Suprapubic skin (tissue), 4 donors: ENCODE data around the gene PMVK.

ENCODE experiments used
- POLR2A ChIP-seq, 2 donors: fragments of 450-650 bp; IDR thresholded peaks; one replicate each; pipeline ENCODE4 v1.6.1; 2017; ENCODE audit warnings: antibody characterized with exemption in 2 of 2, mild to moderate bottlenecking in 2 of 2, moderate library complexity in 2 of 2
- POLR2AphosphoS5 ChIP-seq, 3 donors: sonication (generic); formaldehyde crosslinking; IDR thresholded peaks; one replicate each; pipeline ENCODE4 v1.6.1; 2017; ENCODE audit warnings: antibody characterized with exemption in 3 of 3
- TF ChIP-seq, protein P1 (sequence below), 2 donors: fragments of 200-600 bp in 1 of 2; fragments of 450-650 bp in 1 of 2; sonication (generic) in 1 of 2; IDR thresholded peaks; one replicate each; pipeline ENCODE4 v1.5.1; 2016 to 2019; ENCODE audit warnings: antibody characterized with exemption in 2 of 2, mild to moderate bottlenecking in 1 of 2, moderate library complexity in 1 of 2

- TF ChIP-seq POLR2AphosphoS5 (IDR thresholded peaks at IDR 0.05) (no peak), POLR2A (IDR thresholded peaks at IDR 0.05) (no peak)
- TF ChIP-seq, protein P1, sequence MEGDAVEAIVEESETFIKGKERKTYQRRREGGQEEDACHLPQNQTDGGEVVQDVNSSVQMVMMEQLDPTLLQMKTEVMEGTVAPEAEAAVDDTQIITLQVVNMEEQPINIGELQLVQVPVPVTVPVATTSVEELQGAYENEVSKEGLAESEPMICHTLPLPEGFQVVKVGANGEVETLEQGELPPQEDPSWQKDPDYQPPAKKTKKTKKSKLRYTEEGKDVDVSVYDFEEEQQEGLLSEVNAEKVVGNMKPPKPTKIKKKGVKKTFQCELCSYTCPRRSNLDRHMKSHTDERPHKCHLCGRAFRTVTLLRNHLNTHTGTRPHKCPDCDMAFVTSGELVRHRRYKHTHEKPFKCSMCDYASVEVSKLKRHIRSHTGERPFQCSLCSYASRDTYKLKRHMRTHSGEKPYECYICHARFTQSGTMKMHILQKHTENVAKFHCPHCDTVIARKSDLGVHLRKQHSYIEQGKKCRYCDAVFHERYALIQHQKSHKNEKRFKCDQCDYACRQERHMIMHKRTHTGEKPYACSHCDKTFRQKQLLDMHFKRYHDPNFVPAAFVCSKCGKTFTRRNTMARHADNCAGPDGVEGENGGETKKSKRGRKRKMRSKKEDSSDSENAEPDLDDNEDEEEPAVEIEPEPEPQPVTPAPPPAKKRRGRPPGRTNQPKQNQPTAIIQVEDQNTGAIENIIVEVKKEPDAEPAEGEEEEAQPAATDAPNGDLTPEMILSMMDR (IDR thresholded peaks at IDR 0.05) = peak; percentile 78 to 79
These were observed 58.0 kb downstream of the PMVK start for GRCh38 chr1:154878371-154879037.
